HepG2 (cell line): ENCODE results near the gene CDHR4. TPM values are rescaled to one million over a fixed set of nuclear protein-coding genes. Genes with fewer than 3 reads are reported as not detected.

Source experiments
- ATM ChIP-seq: fragments of 450-650 bp; IDR thresholded peaks from 2 replicates; pipeline ENCODE4 v1.7.1; 2017; ENCODE audit warnings: mild to moderate bottlenecking, borderline replicate concordance
- CHD2 ChIP-seq: IDR thresholded peaks from 2 replicates; pipeline ENCODE4 v1.6.1; 2011; ENCODE audit warnings: low read depth, low read length, improper control_type of control experiment
- KDM2A ChIP-seq: sonication (generic); formaldehyde crosslinking; IDR thresholded peaks from 2 replicates; pipeline ENCODE4 v1.4.0; 2020; ENCODE audit warnings: low read depth, missing genetic modification reagents, borderline replicate concordance
- NFKB2 ChIP-seq: sonication (generic); formaldehyde crosslinking; IDR thresholded peaks from 2 replicates; pipeline ENCODE4 v1.4.0; 2020; ENCODE audit warnings: missing genetic modification reagents, borderline replicate concordance
- SALL1 ChIP-seq: sonication (generic); formaldehyde crosslinking; IDR thresholded peaks from 2 replicates; pipeline ENCODE4 v1.8.0; 2022; ENCODE audit warnings: mild to moderate bottlenecking, missing genetic modification reagents
- SOX6 ChIP-seq, 2 experiments: fragments of 450-650 bp in 1 of 2; sonication (generic) in 1 of 2; formaldehyde crosslinking in 1 of 2; IDR thresholded peaks; 2 replicates each; pipeline versions ENCODE4 v1.4.0 to v1.6.1; 2017 to 2020; ENCODE audit warnings: antibody characterized with exemption in 1 of 2, mild to moderate bottlenecking in 1 of 2, missing genetic modification reagents in 1 of 2
- SP5 ChIP-seq: IDR thresholded peaks from 2 replicates; pipeline ENCODE4 v1.6.1; 2016; ENCODE audit warnings: low read depth, borderline replicate concordance
- ZFP91 ChIP-seq: sonication (generic); formaldehyde crosslinking; IDR thresholded peaks from 2 replicates; pipeline ENCODE4 v1.9.0; 2022; ENCODE audit warnings: missing genetic modification reagents, mild to moderate bottlenecking, borderline replicate concordance
- ZFX ChIP-seq: sonication (generic); formaldehyde crosslinking; IDR thresholded peaks from 2 replicates; pipeline ENCODE4 v1.4.0; 2020; ENCODE audit warnings: mild to moderate bottlenecking, low read depth, missing genetic modification reagents, moderate library complexity
- ZNF296 ChIP-seq: sonication (generic); formaldehyde crosslinking; conservative IDR thresholded peaks from 2 replicates; pipeline ENCODE4 v1.5.0; 2020; ENCODE audit warnings: mild to moderate bottlenecking, missing genetic modification reagents
- polyA plus RNA-seq, 8 experiments: library from polyadenylated mRNA; depleted of rRNA in 3 of 8; stranded (reverse) in 7 of 8; unstranded in 1 of 8; fragments of >200 nt; fragmentation: Illumina TruSeq in 4 of 8; extraction: Trizol in 4 of 8; gene quantifications; 2 replicates each; pipeline versions ENCODE4 v1.2.1 to v1.2.3, GENCODE V29; 2011 to 2016; ENCODE audit warnings: low read depth in 4 of 8, missing spikeins in 1 of 8, mixed read lengths in 1 of 8; ENCODE audit not compliant: insufficient read depth in 1 of 8
- total RNA-seq, 5 experiments: library from RNA; depleted of rRNA; stranded (reverse); fragments of >200 nt; fragmentation: Illumina TruSeq; extraction: Trizol; gene quantifications; 2 replicates each; pipeline ENCODE4 v1.2.3, GENCODE V29; 2016; ENCODE audit warnings: low read depth in 1 of 5
- TF ChIP-seq, protein P1 (sequence below): sonication (generic); formaldehyde crosslinking; IDR thresholded peaks from 2 replicates; pipeline ENCODE4 v1.5.0; 2020; ENCODE audit warnings: mild to moderate bottlenecking, missing genetic modification reagents, moderate library complexity
- TF ChIP-seq, protein P2 (sequence below): sonication (generic); formaldehyde crosslinking; IDR thresholded peaks from 2 replicates; pipeline ENCODE4 v1.5.0; 2020; ENCODE audit warnings: mild to moderate bottlenecking, missing genetic modification reagents, borderline replicate concordance
- TF ChIP-seq, protein P3 (sequence below): sonication (generic); formaldehyde crosslinking; IDR thresholded peaks from 2 replicates; pipeline ENCODE4 v1.5.1; 2020; ENCODE audit warnings: mild to moderate bottlenecking, missing genetic modification reagents, moderate library complexity

CDHR4 gene
- total and polyA plus RNA-seq, 2 of the 13 experiments (the other 11 are each of a cell fraction or from before 2014, with no cell fraction given): 0.21 TPM; not detected in 1

DNA sequence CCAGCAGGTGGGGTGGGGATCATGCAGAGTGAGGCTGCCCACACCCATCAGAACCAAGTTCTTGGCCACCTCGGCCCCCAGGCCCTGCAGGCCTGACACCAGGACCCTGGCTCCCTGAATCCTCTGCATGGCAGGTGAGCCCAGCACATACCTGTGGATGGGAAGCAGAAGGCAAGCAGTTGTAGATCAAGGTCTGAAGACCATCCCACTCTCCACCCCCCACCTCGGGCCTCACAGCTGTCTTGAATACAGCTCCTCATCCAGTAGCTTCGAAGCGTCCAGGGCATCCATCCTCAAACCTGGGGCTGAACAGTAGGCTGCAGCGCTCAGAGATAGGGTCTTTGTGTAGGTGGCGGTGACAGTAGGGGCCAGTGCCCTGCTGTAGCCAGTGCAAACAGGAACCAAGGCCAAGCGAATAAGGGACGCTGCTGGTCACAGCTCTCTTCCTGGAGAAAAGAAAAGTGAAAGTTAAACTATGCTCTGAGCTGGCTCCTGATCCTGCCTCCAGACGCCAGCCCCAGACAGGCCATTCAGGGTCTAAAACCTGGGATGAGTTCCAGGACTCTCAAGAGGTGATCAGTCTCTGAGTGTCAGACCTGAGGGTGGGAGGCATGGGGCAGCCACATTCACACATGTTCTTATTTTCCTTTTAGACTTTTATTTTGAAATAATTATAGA is 14.0 kb upstream of the CDHR4 start, which contains the start of gene UBA7 (continued):
- TF ChIP-seq, protein P1, sequence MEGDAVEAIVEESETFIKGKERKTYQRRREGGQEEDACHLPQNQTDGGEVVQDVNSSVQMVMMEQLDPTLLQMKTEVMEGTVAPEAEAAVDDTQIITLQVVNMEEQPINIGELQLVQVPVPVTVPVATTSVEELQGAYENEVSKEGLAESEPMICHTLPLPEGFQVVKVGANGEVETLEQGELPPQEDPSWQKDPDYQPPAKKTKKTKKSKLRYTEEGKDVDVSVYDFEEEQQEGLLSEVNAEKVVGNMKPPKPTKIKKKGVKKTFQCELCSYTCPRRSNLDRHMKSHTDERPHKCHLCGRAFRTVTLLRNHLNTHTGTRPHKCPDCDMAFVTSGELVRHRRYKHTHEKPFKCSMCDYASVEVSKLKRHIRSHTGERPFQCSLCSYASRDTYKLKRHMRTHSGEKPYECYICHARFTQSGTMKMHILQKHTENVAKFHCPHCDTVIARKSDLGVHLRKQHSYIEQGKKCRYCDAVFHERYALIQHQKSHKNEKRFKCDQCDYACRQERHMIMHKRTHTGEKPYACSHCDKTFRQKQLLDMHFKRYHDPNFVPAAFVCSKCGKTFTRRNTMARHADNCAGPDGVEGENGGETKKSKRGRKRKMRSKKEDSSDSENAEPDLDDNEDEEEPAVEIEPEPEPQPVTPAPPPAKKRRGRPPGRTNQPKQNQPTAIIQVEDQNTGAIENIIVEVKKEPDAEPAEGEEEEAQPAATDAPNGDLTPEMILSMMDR (CRISPR knock-in tag): 0 out of 2 replicates have a peak, but pooled peaks have one; percentile 9
- TF ChIP-seq SOX6 (IDR thresholded peaks at IDR 0.05) (no peak), SOX6 (CRISPR knock-in tag; IDR thresholded peaks at IDR 0.05) (peak; percentile 24; the same call in 1 of the 2 replicates), ZFX (CRISPR knock-in tag) (peak; percentile 66), KDM2A (CRISPR knock-in tag) (0 out of 2 replicates have a peak, but pooled peaks have one; percentile 29), NFKB2 (CRISPR knock-in tag) (peak; percentile 60; the same call in 1 of the 2 replicates), ATM (no peak), ZFP91 (CRISPR knock-in tag) (peak; percentile 54; the same call in 1 of the 2 replicates), SALL1 (CRISPR knock-in tag) (peak; percentile 51), ZNF296 (peak; percentile 92), SP5 (no peak), CHD2 (no peak)
- TF ChIP-seq, protein P2, sequence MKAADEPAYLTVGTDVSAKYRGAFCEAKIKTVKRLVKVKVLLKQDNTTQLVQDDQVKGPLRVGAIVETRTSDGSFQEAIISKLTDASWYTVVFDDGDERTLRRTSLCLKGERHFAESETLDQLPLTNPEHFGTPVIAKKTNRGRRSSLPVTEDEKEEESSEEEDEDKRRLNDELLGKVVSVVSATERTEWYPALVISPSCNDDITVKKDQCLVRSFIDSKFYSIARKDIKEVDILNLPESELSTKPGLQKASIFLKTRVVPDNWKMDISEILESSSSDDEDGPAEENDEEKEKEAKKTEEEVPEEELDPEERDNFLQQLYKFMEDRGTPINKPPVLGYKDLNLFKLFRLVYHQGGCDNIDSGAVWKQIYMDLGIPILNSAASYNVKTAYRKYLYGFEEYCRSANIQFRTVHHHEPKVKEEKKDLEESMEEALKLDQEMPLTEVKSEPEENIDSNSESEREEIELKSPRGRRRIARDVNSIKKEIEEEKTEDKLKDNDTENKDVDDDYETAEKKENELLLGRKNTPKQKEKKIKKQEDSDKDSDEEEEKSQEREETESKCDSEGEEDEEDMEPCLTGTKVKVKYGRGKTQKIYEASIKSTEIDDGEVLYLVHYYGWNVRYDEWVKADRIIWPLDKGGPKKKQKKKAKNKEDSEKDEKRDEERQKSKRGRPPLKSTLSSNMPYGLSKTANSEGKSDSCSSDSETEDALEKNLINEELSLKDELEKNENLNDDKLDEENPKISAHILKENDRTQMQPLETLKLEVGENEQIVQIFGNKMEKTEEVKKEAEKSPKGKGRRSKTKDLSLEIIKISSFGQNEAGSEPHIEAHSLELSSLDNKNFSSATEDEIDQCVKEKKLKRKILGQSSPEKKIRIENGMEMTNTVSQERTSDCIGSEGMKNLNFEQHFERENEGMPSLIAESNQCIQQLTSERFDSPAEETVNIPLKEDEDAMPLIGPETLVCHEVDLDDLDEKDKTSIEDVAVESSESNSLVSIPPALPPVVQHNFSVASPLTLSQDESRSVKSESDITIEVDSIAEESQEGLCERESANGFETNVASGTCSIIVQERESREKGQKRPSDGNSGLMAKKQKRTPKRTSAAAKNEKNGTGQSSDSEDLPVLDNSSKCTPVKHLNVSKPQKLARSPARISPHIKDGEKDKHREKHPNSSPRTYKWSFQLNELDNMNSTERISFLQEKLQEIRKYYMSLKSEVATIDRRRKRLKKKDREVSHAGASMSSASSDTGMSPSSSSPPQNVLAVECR (CRISPR knock-in tag): peak; percentile 68
- TF ChIP-seq, protein P3, sequence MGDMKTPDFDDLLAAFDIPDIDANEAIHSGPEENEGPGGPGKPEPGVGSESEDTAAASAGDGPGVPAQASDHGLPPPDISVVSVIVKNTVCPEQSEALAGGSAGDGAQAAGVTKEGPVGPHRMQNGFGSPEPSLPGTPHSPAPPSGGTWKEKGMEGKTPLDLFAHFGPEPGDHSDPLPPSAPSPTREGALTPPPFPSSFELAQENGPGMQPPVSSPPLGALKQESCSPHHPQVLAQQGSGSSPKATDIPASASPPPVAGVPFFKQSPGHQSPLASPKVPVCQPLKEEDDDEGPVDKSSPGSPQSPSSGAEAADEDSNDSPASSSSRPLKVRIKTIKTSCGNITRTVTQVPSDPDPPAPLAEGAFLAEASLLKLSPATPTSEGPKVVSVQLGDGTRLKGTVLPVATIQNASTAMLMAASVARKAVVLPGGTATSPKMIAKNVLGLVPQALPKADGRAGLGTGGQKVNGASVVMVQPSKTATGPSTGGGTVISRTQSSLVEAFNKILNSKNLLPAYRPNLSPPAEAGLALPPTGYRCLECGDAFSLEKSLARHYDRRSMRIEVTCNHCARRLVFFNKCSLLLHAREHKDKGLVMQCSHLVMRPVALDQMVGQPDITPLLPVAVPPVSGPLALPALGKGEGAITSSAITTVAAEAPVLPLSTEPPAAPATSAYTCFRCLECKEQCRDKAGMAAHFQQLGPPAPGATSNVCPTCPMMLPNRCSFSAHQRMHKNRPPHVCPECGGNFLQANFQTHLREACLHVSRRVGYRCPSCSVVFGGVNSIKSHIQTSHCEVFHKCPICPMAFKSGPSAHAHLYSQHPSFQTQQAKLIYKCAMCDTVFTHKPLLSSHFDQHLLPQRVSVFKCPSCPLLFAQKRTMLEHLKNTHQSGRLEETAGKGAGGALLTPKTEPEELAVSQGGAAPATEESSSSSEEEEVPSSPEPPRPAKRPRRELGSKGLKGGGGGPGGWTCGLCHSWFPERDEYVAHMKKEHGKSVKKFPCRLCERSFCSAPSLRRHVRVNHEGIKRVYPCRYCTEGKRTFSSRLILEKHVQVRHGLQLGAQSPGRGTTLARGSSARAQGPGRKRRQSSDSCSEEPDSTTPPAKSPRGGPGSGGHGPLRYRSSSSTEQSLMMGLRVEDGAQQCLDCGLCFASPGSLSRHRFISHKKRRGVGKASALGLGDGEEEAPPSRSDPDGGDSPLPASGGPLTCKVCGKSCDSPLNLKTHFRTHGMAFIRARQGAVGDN (CRISPR knock-in tag): peak; percentile 83
